ENCODE results near the gene OPTN. TPM values are rescaled to one million over a fixed set of nuclear protein-coding genes. Genes with fewer than 3 reads are reported as not detected.
"Not testable (repeated sequence)": the region's sequence is repeated elsewhere in the genome, so short reads cannot be mapped to it uniquely, and the experiment has no call there.

Gene OPTN
- total and polyA plus RNA-seq, 5 donors, result 74.1 to 121 (median 106) TPM

GRCh38 chr10:13068071-13068470, 31.9 kb upstream of the OPTN start:
- 67% methylated on average over 5 of the region's 5 CpGs for WGBS
- intact Hi-C loops (cut with DNase I), result no loop called here
- ATAC-seq (no peak), DNase-seq (no peak)
- no peaks in the 10 kb centered on the region for H3K4me1 ChIP-seq (ENCODE audit: control insufficient read depth, insufficient read depth, low read length)
- H3K27ac ChIP-seq (ENCODE audit: low read length), result no peak overlapping the region
- no peaks in the 10 kb centered on the region for H3K27me3 ChIP-seq (ENCODE audit: control insufficient read depth, insufficient read depth)
- H3K9me3 ChIP-seq (ENCODE audit: control insufficient read depth, low read length), result no peaks in the 10 kb centered on the region
- no peak overlapping the region for H3K4me3 ChIP-seq (ENCODE audit: low read length)

DNA sequence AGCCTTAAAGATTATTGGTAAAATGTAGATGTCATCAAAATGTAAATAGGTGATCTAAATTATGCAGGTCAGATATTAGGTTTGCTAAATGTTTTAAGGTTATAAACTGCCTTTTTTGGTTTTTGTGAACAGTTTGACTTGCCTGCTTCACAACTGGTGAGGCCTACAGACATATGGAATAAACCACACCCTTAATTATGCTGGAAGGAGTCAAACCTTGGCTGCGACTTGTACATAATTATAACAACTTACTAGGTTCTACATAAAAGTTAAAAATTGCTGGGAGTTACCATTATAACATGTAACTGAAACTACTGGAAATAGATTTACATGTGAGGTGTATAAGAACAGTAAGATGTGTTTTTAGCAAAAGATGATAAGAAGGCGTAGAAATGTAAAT, 31.5 kb upstream of the OPTN start:
- DNase-seq, result no peak
- no peaks in the 10 kb centered on the region for H3K27me3 ChIP-seq (ENCODE audit: control insufficient read depth, insufficient read depth)
- H3K9me3 ChIP-seq (ENCODE audit: control insufficient read depth, low read length), result no peaks in the 10 kb centered on the region
- no peak overlapping the region for H3K27ac ChIP-seq (ENCODE audit: low read length)
- H3K4me3 ChIP-seq (ENCODE audit: low read length), result no peak overlapping the region
- intact Hi-C loops (cut with DNase I), result no loop called here
- no peaks in the 10 kb centered on the region for H3K4me1 ChIP-seq (ENCODE audit: control insufficient read depth, insufficient read depth, low read length)
- 92% methylated on average over 2 of the region's 2 CpGs for WGBS
- ATAC-seq, result no peak

DNA sequence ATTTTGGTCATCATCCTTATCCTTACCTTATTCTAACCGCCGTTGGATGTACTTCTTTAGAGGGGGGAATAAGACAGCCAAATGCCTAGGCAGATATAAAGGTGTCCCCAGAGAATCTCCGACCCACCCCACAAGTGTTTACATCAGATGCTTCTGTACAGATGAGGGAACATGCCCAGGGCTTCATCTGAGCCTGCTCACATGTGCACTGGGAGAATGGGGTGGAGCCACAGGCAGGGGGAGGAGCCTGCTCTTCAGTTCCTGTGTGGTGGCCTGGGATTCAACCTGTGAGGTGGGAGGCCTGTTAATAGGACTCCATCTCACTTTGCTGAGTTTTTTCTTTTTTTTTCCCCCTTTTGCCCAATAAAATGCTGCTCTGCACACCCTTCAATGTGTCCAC, 27.6 kb upstream of the OPTN start:
- no peaks in the 10 kb centered on the region for H3K4me1 ChIP-seq (ENCODE audit: control insufficient read depth, insufficient read depth, low read length)
- no peaks in the 10 kb centered on the region for H3K9me3 ChIP-seq (ENCODE audit: control insufficient read depth, low read length)
- no peak overlapping the region for H3K4me3 ChIP-seq (ENCODE audit: low read length)
- ATAC-seq (no peak), DNase-seq (no peak)
- intact Hi-C loops (cut with DNase I), result loop anchor here in 2 of 4 donors (5.0 to 10.0 kb wide), 3 partner anchors 358 to 808 kb away; no protein-coding TSS in a partner anchor
- H3K27me3 ChIP-seq (ENCODE audit: control insufficient read depth, insufficient read depth), result no peaks in the 10 kb centered on the region
- WGBS, result 95% methylated on average over 3 of the region's 3 CpGs
- no peak overlapping the region for H3K27ac ChIP-seq (ENCODE audit: low read length)

- H3K4me1 ChIP-seq (ENCODE audit: control insufficient read depth, insufficient read depth, low read length), result no peaks in the 10 kb centered on the region
- intact Hi-C loops (cut with DNase I), result loop anchor here in 2 of 4 donors (5.0 to 10.0 kb wide), 3 partner anchors 360 to 810 kb away; no protein-coding TSS in a partner anchor
- peak; percentile 80 for ATAC-seq
- 24% methylated on average over 18 of the region's 18 CpGs for WGBS
- no peaks in the 10 kb centered on the region for H3K27me3 ChIP-seq (ENCODE audit: control insufficient read depth, insufficient read depth)
- no peak overlapping the region for H3K27ac ChIP-seq (ENCODE audit: low read length)
- DNase-seq, result peak; percentile 67 to 85 (median 78)
- H3K9me3 ChIP-seq (ENCODE audit: control insufficient read depth, low read length), result no peaks in the 10 kb centered on the region
- no peak overlapping the region for H3K4me3 ChIP-seq (ENCODE audit: low read length)
Observed at GRCh38 chr10:13074563-13075451, 25.2 kb upstream of the OPTN start.

- no peaks in the 10 kb centered on the region for H3K4me1 ChIP-seq (ENCODE audit: control insufficient read depth, insufficient read depth, low read length)
- H3K27ac ChIP-seq (ENCODE audit: low read length), result no peak overlapping the region
- DNase-seq, result no peak
- no peak for ATAC-seq
- 89% methylated on average over 16 of the region's 16 CpGs for WGBS
- intact Hi-C loops (cut with DNase I), result loop anchor here in 2 of 4 donors (10.0 kb wide), 2 partner anchors 364 to 814 kb away; no protein-coding TSS in a partner anchor
- H3K9me3 ChIP-seq (ENCODE audit: control insufficient read depth, low read length), result no peaks in the 10 kb centered on the region
- no peaks in the 10 kb centered on the region for H3K27me3 ChIP-seq (ENCODE audit: control insufficient read depth, insufficient read depth)
- H3K4me3 ChIP-seq (ENCODE audit: low read length), result no peak overlapping the region
Observed at GRCh38 chr10:13078912-13079775, 20.8 kb upstream of the OPTN start.

- Histone ChIP-seq H3K4me3 (ENCODE audit: low read length) (no peak overlapping the region), H3K4me1 (ENCODE audit: control insufficient read depth, insufficient read depth, low read length) (no peaks in the 10 kb centered on the region), H3K27ac (ENCODE audit: low read length) (no peak overlapping the region), H3K9me3 (ENCODE audit: control insufficient read depth, low read length) (no peaks in the 10 kb centered on the region), H3K27me3 (ENCODE audit: control insufficient read depth, insufficient read depth) (no peaks in the 10 kb centered on the region)
- DNase-seq (no peak), ATAC-seq (no peak)
- intact Hi-C loops (cut with DNase I), result loop anchor here in 2 of 4 donors (10.0 kb wide), 2 partner anchors 365 to 815 kb away; no protein-coding TSS in a partner anchor
- 20% methylated on average over 2 of the region's 2 CpGs for WGBS
Observed at GRCh38 chr10:13079776-13080050, 20.2 kb upstream of the OPTN start.

- intact Hi-C loops (cut with DNase I), result no loop called here
- no peaks in the 10 kb centered on the region for H3K4me1 ChIP-seq (ENCODE audit: control insufficient read depth, insufficient read depth, low read length)
- H3K27me3 ChIP-seq (ENCODE audit: control insufficient read depth, insufficient read depth), result no peaks in the 10 kb centered on the region
- ATAC-seq, result no peak
- H3K9me3 ChIP-seq (ENCODE audit: control insufficient read depth, low read length), result no peaks in the 10 kb centered on the region
- H3K27ac ChIP-seq (ENCODE audit: low read length), result no peak overlapping the region
- DNase-seq, result no peak
- H3K4me3 ChIP-seq (ENCODE audit: low read length), result no peak overlapping the region
- WGBS, result 79% methylated on average over 7 of the region's 7 CpGs
Observed at GRCh38 chr10:13080643-13081042, 19.3 kb upstream of the OPTN start.

GRCh38 chr10:13083700-13084099, 16.3 kb upstream of the OPTN start:
- H3K9me3 ChIP-seq (ENCODE audit: control insufficient read depth, low read length); H3K27ac ChIP-seq (ENCODE audit: low read length); H3K4me3 ChIP-seq (ENCODE audit: low read length); H3K4me1 ChIP-seq (ENCODE audit: control insufficient read depth, insufficient read depth, low read length); ATAC-seq; intact Hi-C loops (cut with DNase I); H3K27me3 ChIP-seq (ENCODE audit: control insufficient read depth, insufficient read depth); DNase-seq: not testable (repeated sequence)
- WGBS, result 98% methylated on average over 3 of the region's 3 CpGs

DNA sequence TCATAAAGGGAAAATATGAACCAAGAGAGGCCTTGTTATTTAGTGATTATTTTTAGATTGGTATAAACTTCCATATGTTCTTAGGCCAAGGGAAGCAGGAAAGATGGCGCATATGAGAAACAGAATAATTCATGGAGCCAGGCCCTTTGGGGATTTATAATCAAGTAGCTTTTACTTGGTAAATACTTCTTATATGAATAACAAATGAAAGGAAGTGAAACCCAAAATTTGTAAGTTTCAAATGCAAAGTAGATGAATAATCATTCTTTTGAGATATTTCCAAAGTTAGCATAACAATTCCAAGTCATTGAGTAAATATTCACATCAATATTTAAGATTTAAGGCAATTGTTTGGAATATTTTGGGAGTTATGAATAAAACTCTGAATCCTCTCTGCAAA, 13.9 kb upstream of the OPTN start:
- no peaks in the 10 kb centered on the region for H3K27me3 ChIP-seq (ENCODE audit: control insufficient read depth, insufficient read depth)
- 97% methylated on average over 1 of the region's 1 CpG for WGBS
- intact Hi-C loops (cut with DNase I), result no loop called here
- H3K4me1 ChIP-seq (ENCODE audit: control insufficient read depth, insufficient read depth, low read length), result no peaks in the 10 kb centered on the region
- DNase-seq, result no peak
- no peak overlapping the region for H3K4me3 ChIP-seq (ENCODE audit: low read length)
- H3K27ac ChIP-seq (ENCODE audit: low read length), result no peak overlapping the region
- ATAC-seq, result no peak
- no peaks in the 10 kb centered on the region for H3K9me3 ChIP-seq (ENCODE audit: control insufficient read depth, low read length)

GRCh38 chr10:13087601-13087985, 12.4 kb upstream of the OPTN start:
- no peaks in the 10 kb centered on the region for H3K27me3 ChIP-seq (ENCODE audit: control insufficient read depth, insufficient read depth)
- intact Hi-C loops (cut with DNase I), result no loop called here
- no peak for DNase-seq
- H3K4me1 ChIP-seq (ENCODE audit: control insufficient read depth, insufficient read depth, low read length), result no peaks in the 10 kb centered on the region
- 90% methylated on average over 4 of the region's 4 CpGs for WGBS
- no peak for ATAC-seq
- H3K4me3 ChIP-seq (ENCODE audit: low read length), result no peak overlapping the region
- no peaks in the 10 kb centered on the region for H3K9me3 ChIP-seq (ENCODE audit: control insufficient read depth, low read length)
- H3K27ac ChIP-seq (ENCODE audit: low read length), result no peak overlapping the region

DNA sequence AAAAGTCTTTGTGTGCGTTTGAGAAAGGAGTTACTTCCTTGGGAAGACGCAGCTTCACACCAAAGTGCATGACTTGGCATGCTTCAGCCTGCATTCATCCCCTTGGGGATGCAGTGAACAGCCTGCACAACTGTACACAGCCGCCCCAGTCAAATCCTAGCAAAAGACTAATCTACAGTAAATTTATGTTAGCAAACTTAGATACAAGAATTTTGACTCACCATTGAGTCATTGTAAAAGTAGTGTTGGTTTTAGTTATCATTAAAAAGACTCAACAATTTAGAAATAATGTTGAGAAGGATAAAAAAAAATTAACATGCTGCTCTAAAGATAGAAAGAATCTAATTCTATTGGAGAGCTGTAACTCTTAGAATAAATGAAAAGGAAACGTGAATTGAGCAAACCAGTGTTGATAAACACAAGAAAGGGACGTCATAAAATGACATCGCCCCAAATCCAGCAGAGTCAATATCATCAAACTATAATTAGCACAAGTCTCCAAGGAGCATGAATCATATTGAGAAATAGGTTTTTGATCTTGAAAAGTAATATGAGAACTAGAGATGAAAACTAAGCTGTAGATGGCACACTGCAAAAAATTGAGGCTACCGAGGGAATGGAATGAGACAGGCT, 11.9 kb upstream of the OPTN start:
- no peaks in the 10 kb centered on the region for H3K27me3 ChIP-seq (ENCODE audit: control insufficient read depth, insufficient read depth)
- H3K4me1 ChIP-seq (ENCODE audit: control insufficient read depth, insufficient read depth, low read length), result no peaks in the 10 kb centered on the region
- H3K27ac ChIP-seq (ENCODE audit: low read length), result no peak overlapping the region
- WGBS, result 38% methylated on average over 7 of the region's 7 CpGs
- DNase-seq (no peak), ATAC-seq (no peak)
- intact Hi-C loops (cut with DNase I), result no loop called here
- no peaks in the 10 kb centered on the region for H3K9me3 ChIP-seq (ENCODE audit: control insufficient read depth, low read length)
- no peak overlapping the region for H3K4me3 ChIP-seq (ENCODE audit: low read length)
